ENCODE results near the gene CBFA2T2.

- TF ChIP-seq EP300 (IDR thresholded peaks at IDR 0.05): no peak
- no peak for TF ChIP-seq CTCF (IDR thresholded peaks at IDR 0.05)
These were observed 158.6 kb downstream of the CBFA2T2 start for GRCh38 chr20:33648396-33649004.
